Sigmoid colon (tissue), 4 donors: ENCODE data around the gene DPP8.

ENCODE experiments used
- CTCF ChIP-seq, 4 experiments: fragments of 450-650 bp in 3 of 4; fragments of 200-600 bp in 1 of 4; IDR thresholded peaks; one replicate each; pipeline ENCODE4 v1.5.1; 2016 to 2019; ENCODE audit warnings: antibody characterized with exemption in 4 of 4, mild to moderate bottlenecking in 3 of 4, moderate library complexity in 2 of 4
- POLR2A ChIP-seq, 2 donors: fragments of 450-650 bp; IDR thresholded peaks; one replicate each; pipeline ENCODE4 v1.6.1; 2016; ENCODE audit warnings: antibody characterized with exemption in 2 of 2, mild to moderate bottlenecking in 2 of 2, moderate library complexity in 2 of 2
- POLR2AphosphoS5 ChIP-seq, 4 donors: sonication (generic); formaldehyde crosslinking; IDR thresholded peaks; one replicate each; pipeline ENCODE4 v1.6.1; 2017; ENCODE audit warnings: antibody characterized with exemption in 4 of 4

- TF ChIP-seq CTCF (IDR thresholded peaks at IDR 0.05) (no peak), POLR2AphosphoS5 (IDR thresholded peaks at IDR 0.05) (no peak), POLR2A (IDR thresholded peaks at IDR 0.05) (no peak)
Measured at GRCh38 chr15:65541231-65541820, 23.8 kb upstream of the DPP8 start.
